Measurements from ENCODE around the gene SETD1A. TPM values are rescaled to one million over a fixed set of nuclear protein-coding genes. Genes with fewer than 3 reads are reported as not detected.

SETD1A gene
- total RNA-seq, 1 donor from 2014 or later = 8.2 TPM

DNA sequence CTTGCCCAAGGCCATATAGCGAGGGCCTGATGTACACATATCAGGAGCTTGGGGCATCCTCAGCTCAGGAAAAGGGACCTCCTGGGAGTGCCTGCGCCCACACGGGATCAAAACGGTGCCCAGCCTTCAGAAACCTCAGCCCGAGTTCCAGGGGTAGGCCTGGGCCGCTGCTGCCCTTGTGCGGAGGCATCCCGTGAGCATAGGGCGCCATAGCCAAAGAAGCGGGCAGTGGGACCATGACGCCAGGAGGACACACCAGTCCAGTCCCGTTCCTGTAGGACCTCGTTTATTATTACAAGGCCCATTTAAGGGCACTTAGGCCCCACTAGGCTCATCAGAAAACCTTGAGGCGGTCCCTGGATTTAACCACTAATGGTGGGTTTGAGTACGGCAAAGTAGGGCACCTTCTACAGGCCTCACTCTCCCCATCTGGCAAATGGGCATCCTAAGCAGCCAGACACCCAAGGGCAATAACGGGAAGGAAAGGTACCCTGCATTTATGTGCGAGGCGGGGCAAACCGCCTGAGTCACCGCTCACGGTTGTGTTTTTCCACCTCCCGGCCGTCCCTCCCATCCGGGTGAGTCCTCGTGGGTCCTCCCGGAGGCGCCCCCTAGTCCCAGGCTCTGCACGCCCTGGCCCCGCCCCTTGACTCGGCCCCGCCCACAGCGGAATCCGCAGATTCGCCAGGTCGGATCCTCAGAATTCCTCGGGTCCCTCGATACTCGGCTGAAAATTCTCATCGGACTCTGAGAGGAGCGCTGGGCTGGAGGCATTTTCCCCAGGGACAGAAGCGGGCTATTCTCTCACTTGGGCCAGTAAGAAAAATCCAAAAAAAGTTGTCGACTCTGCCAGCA, 726 bp upstream of the SETD1A start:
- ATAC-seq = peak; percentile 78

DNA sequence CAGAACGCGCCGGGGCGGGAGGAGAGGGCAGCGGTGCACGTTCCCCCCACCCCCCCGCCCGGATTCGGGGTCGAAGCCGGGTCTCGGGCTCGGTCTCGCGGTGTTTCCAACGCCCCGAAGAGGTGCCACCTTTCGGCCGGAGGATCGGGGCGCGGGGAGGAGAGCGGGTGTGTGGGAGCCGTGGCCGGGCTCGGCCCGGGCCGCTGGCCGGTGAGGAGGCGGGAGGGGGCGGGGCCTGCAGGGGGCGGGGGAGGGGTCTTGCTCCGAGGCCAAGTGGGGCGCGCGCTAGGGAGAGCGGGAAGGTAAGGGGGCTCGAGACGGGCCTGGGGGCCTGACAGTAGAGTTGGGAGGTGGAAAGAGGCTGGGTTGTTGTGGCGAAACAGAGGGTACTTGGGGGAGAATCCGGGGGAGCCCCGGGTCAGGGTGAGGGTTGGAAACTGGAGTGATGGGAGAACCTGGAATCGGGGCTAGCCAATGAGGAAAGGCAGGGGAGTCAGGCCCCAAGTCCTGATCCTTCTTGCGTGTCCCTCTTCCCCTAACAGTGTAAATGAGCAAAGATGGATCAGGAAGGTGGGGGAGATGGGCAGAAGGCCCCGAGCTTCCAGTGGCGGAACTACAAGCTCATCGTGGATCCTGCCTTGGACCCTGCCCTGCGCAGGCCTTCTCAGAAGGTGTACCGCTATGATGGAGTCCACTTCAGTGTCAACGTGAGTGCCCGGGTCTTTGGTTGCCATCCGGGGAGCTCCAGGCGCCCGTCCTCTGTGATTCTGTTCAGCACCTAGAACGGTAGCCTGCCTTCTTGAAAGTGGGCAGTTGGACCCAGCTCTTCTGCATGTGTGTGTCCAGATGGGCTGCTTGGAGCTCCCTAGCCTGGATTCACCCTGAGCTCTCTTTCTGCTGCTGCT, 873 bp downstream of the SETD1A start:
- no peak for ATAC-seq

DNA sequence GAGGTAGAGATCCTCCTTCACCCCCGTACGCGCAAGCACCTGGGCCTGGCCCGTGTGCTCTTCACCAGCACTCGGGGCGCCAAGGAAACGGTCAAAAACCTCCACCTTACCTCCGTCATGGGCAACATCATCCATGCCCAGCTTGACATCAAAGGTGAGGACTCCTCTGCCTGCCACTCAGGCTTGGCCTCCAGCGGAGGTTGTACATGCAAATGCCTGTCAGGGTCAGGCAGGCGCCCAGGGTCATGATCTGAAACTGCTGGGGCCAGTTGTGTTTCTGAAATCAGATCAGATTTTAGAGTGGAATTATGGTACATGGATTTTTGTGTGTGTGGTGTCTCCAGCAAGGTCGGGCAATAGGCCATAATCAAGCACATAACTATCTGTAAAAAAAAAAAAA, 3.8 kb downstream of the SETD1A start:
- ATAC-seq = no peak

DNA sequence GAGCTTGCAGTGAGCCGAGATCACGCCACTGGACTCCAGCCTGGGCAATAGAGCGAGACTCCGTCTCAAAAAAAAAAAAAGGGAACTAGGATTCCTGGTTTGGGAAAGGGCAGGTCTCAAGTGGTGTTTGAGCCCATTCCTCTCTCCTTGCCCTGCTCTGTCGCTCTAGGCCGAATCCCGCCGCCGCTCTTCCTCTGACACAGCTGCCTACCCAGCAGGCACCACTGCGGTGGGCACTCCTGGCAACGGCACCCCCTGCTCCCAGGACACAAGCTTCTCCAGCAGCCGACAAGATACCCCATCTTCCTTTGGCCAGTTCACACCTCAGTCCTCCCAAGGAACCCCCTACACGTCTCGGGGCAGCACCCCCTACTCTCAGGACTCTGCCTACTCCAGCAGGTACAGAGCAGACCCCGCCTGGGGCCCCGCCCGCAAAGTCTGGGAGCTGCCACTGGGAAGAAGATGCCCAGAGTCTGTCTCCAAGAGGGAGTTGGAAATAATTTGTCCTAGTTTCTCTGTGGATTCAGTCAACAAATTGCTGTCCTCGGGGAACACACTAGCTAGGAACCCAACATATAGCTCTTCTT, 6.5 kb downstream of the SETD1A start:
- no peak for ATAC-seq

GRCh38 chr16:30964574-30965226, 7.1 kb downstream of the SETD1A start:
- ATAC-seq = no peak

GRCh38 chr16:30965436-30965835, 7.9 kb downstream of the SETD1A start:
- ATAC-seq = no peak

DNA sequence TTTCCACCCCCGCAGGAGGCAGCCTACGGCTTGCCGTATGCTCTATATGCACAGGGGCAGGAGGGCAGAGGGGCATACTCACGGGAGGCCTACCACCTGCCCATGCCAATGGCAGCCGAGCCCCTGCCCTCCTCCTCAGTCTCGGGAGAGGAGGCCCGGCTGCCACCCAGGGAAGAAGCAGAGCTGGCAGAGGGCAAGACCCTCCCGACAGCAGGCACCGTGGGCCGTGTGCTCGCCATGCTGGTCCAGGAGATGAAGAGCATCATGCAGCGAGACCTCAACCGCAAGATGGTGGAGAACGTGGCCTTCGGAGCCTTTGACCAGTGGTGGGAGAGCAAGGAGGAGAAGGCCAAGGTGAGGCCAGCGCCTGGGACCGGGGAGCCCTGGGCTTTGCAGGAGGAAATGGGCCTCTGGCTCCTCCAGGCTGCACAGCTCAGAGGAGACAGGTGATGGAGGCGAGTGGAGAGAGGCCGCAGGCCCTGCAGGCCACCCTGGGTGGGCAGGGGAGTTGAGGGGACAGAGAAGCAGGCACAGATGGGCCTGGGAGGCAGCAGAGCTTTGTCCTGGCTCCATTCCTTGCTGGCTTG, 8.6 kb downstream of the SETD1A start:
- ATAC-seq = no peak

DNA sequence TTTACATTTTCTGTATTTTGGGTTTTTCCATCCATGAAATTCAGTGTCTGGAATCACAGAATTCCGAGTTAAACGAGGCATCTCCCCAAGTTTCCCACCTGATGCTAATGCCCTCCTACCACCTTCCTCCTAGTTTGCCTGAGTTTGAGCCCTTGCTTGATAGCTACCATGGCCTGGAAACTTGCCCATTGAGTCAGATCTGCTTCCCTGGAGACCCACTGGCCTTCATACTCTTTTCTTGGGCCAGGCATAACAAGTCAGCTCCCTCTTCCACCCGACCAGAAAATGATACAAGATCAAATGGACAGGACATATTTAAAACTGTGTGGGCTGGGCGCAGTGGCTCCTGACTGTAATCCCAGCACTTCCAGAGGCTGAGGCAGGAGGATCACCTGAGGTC, 10.2 kb downstream of the SETD1A start:
- ATAC-seq = no peak

DNA sequence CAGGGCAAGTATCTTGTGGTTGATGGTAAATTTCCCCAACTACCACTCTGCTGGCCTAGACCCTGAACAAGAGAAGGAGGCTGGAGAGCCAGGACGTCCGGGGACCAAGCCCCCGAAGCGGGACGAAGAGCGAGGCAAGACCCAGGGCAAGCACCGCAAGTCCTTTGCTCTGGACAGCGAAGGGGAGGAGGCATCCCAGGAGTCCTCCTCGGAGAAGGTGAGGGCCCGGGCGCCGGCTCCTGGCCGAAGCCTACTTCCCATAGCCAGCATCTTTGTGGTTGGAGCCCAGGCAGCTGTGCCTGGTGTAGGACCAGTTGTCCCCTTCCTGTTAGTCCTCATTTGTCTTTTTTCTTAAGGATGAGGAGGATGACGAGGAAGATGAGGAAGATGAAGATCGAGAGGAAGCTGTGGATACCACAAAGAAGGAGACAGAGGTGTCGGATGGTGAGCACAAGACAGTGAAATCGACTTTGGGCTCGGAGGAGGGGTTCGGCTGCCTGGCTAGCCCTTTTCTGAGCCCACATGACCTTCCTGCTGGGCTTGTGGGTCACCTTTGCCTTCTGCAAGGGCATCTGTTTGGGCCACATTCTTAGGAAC, 11.8 kb downstream of the SETD1A start:
- ATAC-seq = no peak

- ATAC-seq = no peak
Observed at GRCh38 chr16:30971298-30971697, 13.7 kb downstream of the SETD1A start.

DNA sequence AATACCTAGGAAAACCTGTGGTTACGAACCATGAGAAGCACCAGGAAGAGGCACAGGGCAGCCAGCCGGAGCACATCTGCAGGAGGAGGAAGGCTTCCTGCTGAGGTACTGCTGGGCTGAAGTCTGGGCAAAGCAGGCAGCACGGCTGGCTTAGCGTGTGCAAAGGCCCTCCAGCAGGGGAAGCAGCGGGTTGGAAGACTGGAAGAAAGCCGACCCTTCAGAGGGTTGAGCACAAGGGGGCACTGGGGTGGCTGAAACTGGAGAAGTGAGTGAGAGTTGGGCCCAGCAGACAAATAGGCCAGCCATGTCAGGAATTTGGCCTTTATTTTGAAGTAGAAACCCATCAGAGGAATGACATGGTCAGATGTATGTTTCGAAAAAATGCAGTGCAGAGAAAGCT, 15.3 kb downstream of the SETD1A start:
- no peak for ATAC-seq

GRCh38 chr16:30974348-30974747, 16.8 kb downstream of the SETD1A start:
- ATAC-seq = no peak

DNA sequence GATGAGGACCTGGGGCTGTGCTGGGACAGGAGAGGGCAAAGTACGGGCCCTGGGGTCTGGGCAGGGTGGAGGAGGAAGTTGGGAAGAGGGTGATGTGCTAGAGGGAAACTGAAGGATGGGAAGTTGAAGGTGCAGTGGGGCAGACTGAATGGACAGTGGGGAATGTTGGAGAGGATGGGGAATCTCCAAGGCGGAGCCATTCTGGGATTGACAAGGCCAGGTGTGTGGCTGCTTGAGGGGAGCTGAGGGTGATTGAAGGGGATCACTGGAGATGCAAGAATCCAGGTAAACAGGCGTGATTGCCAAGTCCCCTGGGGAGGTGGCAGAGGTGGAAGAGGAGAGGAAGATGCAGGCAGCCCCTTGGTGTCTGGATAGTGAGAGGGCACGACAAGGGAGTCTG, 18.9 kb downstream of the SETD1A start:
- no peak for ATAC-seq

DNA sequence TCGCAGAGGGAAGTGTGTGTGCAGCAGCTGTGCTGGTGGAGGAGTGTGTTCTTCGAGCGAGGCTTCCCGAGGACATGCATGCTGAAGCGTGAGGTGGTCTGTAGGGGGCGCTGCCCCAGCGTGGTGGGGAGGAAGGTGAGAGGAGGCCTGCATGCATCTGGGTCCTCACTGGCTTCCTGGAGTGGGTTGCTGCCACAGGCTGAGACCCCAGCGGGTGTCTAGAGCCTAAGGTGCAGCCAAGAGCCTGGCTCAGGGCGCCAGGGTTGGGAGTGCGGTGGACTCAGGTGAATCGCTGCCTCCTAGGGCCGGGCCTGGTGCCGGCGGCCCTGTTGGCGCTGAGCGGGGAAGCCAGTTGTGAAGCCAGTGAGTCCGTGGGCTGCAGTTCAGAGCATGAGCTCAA, 19.9 kb downstream of the SETD1A start:
- ATAC-seq = peak; percentile 5

DNA sequence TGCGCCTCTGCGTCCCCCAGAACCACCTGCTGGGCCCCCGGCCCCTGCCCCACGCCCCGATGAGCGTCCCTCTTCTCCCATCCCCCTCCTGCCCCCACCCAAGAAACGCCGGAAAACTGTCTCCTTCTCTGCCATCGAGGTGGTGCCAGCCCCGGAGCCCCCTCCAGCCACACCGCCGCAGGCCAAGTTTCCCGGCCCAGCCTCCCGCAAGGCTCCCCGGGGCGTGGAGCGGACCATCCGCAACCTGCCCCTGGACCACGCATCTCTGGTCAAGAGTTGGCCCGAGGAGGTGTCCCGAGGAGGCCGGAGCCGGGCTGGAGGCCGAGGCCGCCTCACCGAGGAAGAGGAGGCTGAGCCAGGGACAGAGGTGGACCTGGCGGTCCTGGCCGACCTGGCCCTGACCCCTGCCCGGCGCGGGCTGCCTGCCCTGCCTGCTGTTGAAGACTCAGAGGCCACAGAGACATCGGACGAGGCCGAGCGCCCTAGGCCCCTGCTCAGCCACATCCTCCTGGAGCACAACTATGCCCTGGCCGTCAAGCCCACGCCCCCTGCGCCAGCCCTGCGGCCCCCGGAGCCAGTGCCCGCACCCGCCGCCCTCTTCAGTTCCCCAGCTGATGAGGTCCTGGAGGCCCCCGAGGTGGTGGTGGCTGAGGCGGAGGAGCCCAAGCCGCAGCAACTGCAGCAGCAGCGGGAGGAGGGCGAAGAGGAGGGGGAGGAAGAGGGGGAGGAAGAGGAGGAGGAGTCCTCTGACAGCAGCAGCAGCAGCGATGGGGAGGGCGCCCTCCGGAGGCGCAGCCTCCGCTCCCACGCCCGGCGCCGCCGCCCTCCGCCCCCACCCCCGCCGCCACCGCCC, 21.8 kb downstream of the SETD1A start:
- ATAC-seq = no peak

DNA sequence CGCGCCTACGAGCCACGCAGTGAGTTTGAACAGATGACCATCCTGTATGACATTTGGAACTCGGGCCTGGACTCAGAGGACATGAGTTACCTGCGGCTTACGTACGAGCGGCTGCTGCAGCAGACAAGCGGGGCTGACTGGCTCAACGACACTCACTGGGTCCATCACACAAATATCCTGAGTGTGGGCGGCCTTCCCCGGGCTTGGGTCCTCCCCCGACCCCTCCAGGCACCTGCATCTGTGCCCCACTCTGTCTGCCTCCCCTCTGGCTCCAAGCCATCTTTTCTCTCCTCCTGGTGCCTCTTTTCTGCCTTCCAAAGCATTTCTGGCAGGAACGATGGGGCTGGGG, 22.4 kb downstream of the SETD1A start:
- no peak for ATAC-seq

DNA sequence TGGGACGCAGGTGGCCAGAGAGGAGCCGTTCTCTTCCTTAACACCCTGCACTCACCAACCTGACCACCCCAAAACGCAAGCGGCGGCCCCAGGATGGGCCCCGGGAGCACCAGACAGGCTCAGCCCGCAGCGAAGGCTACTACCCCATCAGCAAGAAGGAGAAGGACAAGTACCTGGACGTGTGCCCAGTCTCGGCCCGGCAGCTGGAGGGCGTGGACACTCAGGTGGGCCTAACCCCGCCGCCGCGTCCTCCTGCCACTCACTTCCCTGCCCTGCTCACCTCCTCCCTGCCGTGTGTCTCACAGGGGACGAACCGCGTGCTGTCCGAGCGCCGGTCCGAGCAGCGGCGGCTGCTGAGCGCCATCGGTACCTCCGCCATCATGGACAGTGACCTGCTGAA, 22.9 kb downstream of the SETD1A start:
- no peak for ATAC-seq

GRCh38 chr16:30980959-30981358, 23.4 kb downstream of the SETD1A start:
- ATAC-seq = no peak

- ATAC-seq = no peak
Observed at GRCh38 chr16:30982548-30983288, 25.2 kb downstream of the SETD1A start.

GRCh38 chr16:30983289-30983889, 25.8 kb downstream of the SETD1A start:
- no peak for ATAC-seq
